Ishikawa (cell line): ENCODE measurements around the gene GRID1.

ENCODE experiments used
- CEBPB ChIP-seq: IDR thresholded peaks from 2 replicates; pipeline ENCODE4 v1.6.1; 2012
- CREB1 ChIP-seq: IDR thresholded peaks from 2 replicates; pipeline ENCODE4 v1.6.1; 2012; ENCODE audit warnings: low read depth
- EGR1 ChIP-seq: IDR thresholded peaks from 2 replicates; pipeline ENCODE4 v1.6.1; 2012
- EP300 ChIP-seq: IDR thresholded peaks from 2 replicates; pipeline ENCODE4 v1.6.1; 2012; ENCODE audit warnings: borderline replicate concordance
- FOXM1 ChIP-seq: IDR thresholded peaks from 2 replicates; pipeline ENCODE4 v1.6.1; 2012; ENCODE audit warnings: low read depth, borderline replicate concordance
- NFIC ChIP-seq: IDR thresholded peaks from 2 replicates; pipeline ENCODE4 v1.6.1; 2012
- RAD21 ChIP-seq: IDR thresholded peaks from 2 replicates; pipeline ENCODE4 v1.6.1; 2012; ENCODE audit warnings: low read depth
- TAF1 ChIP-seq: IDR thresholded peaks from 2 replicates; pipeline ENCODE4 v1.6.1; 2012; ENCODE audit warnings: low read depth, mild to moderate bottlenecking
- TCF12 ChIP-seq: IDR thresholded peaks from 2 replicates; pipeline ENCODE4 v1.6.1; 2012; ENCODE audit warnings: low read depth
- TEAD4 ChIP-seq: IDR thresholded peaks from 2 replicates; pipeline ENCODE4 v1.6.1; 2012
- YY1 ChIP-seq: IDR thresholded peaks from 2 replicates; pipeline ENCODE4 v1.6.1; 2012; ENCODE audit warnings: low read depth
- ZBTB7A ChIP-seq: IDR thresholded peaks from 2 replicates; pipeline ENCODE4 v1.6.1; 2012; ENCODE audit warnings: low read depth
- TF ChIP-seq, protein P1 (sequence below): IDR thresholded peaks from 2 replicates; pipeline ENCODE4 v1.6.1; 2012; ENCODE audit warnings: low read depth, mild to moderate bottlenecking
- TF ChIP-seq, protein P2 (sequence below): IDR thresholded peaks from 2 replicates; pipeline ENCODE4 v1.6.1; 2012
- TF ChIP-seq, protein P3 (sequence below): IDR thresholded peaks from 2 replicates; pipeline ENCODE4 v1.6.1; 2012

The GRID1 gene

DNA sequence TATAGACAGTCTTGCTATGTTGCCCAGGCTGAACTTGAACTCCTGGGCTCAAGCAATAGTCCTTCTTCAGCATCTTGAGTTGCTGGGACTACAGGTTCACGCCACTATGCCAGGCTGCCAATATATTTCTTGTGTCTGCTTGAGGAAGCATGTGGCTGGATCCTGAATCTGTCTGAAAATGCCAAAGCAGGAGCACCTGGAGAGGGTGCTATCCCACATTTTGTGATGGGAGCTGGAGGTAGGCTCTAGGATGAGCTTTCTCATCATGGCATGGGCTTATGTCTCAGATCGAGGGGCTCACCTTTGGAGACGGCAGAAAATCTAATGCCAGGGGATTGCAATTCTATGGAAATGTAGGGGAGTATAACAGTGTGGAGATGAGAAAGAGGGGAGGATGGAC lies 744.2 kb downstream of the GRID1 start:
- TF ChIP-seq TCF12 (no peak), YY1 (no peak), TEAD4 (no peak), FOXM1 (no peak), EGR1 (no peak), EP300 (no peak)
- TF ChIP-seq, protein P1, sequence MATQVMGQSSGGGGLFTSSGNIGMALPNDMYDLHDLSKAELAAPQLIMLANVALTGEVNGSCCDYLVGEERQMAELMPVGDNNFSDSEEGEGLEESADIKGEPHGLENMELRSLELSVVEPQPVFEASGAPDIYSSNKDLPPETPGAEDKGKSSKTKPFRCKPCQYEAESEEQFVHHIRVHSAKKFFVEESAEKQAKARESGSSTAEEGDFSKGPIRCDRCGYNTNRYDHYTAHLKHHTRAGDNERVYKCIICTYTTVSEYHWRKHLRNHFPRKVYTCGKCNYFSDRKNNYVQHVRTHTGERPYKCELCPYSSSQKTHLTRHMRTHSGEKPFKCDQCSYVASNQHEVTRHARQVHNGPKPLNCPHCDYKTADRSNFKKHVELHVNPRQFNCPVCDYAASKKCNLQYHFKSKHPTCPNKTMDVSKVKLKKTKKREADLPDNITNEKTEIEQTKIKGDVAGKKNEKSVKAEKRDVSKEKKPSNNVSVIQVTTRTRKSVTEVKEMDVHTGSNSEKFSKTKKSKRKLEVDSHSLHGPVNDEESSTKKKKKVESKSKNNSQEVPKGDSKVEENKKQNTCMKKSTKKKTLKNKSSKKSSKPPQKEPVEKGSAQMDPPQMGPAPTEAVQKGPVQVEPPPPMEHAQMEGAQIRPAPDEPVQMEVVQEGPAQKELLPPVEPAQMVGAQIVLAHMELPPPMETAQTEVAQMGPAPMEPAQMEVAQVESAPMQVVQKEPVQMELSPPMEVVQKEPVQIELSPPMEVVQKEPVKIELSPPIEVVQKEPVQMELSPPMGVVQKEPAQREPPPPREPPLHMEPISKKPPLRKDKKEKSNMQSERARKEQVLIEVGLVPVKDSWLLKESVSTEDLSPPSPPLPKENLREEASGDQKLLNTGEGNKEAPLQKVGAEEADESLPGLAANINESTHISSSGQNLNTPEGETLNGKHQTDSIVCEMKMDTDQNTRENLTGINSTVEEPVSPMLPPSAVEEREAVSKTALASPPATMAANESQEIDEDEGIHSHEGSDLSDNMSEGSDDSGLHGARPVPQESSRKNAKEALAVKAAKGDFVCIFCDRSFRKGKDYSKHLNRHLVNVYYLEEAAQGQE = no peak
- TF ChIP-seq, protein P2, sequence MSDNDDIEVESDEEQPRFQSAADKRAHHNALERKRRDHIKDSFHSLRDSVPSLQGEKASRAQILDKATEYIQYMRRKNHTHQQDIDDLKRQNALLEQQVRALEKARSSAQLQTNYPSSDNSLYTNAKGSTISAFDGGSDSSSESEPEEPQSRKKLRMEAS = no peak

DNA sequence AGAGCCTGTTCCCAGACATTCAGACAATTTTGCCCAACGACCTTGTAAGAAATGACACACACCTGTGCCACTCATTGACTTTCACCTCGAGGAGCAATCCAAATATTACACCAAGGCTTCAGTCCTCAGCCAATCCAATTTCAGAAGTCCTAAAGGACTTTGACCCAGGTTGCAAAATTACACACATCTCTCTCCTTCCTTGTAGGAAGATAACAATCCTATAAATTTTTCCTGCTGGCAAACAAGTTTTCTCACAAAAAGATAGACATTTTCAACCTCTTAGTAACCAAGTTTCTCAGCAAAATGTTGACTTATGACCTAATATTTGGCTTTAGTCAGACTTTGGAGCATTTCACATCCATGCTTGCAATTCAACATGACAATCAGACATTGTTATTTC lies 745.0 kb downstream of the GRID1 start:
- TF ChIP-seq TCF12 (no peak), CREB1 (no peak), EP300 (no peak)
- TF ChIP-seq, protein P2 = no peak

DNA sequence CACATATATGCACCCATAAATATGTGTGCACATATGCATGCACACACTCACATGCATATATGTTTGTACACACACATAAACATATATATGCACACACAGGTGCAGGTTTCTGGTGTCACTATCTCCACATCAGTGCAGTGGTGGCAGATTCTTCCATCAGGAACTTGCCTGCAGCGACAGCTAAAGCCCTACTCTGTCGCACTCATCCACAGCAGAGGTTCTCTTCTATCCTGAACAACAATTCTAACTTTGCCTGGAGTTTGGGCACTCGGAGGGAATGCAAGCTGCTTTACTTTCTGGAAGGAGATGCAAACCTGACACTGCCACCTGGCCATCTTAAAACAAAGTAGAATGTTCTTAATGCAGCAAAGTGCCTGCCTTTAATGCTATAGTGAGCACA lies 745.8 kb downstream of the GRID1 start:
- no peak for TF ChIP-seq TEAD4
- no peak for TF ChIP-seq ZBTB7A
- no peak for TF ChIP-seq EP300
- no peak for TF ChIP-seq YY1
- no peak for TF ChIP-seq TCF12

DNA sequence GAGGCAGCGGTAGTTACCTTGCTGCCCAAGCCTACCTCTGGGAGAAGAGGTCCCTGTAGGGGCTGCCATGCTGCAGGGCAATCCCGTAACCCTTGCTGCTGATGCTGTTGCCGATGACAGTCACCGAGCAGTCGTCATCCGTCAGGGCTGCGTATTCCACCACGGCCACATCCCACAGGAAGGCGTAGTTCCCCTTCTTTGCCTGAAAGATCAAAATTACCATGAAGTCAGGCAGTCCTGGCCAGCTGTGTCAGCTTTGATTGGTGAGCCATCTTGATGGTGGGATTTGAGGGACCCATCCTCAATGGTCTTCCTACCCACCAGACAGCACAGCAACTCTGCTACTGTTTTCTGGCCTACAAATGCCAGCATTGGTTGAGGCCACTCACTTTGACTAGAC lies 746.8 kb downstream of the GRID1 start:
- TF ChIP-seq, protein P2 = no peak
- no peak for TF ChIP-seq CEBPB
- no peak for TF ChIP-seq ZBTB7A
- TF ChIP-seq FOXM1 = no peak
- TF ChIP-seq, protein P3, sequence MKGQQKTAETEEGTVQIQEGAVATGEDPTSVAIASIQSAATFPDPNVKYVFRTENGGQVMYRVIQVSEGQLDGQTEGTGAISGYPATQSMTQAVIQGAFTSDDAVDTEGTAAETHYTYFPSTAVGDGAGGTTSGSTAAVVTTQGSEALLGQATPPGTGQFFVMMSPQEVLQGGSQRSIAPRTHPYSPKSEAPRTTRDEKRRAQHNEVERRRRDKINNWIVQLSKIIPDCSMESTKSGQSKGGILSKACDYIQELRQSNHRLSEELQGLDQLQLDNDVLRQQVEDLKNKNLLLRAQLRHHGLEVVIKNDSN = no peak
- no peak for TF ChIP-seq YY1
- TF ChIP-seq EP300 = no peak
- no peak for TF ChIP-seq TAF1
- TF ChIP-seq NFIC = no peak
- TF ChIP-seq CREB1 = no peak
- TF ChIP-seq RAD21 = no peak
- TF ChIP-seq EGR1 = no peak
- TF ChIP-seq TEAD4 = no peak
- TF ChIP-seq, protein P1 = no peak

DNA sequence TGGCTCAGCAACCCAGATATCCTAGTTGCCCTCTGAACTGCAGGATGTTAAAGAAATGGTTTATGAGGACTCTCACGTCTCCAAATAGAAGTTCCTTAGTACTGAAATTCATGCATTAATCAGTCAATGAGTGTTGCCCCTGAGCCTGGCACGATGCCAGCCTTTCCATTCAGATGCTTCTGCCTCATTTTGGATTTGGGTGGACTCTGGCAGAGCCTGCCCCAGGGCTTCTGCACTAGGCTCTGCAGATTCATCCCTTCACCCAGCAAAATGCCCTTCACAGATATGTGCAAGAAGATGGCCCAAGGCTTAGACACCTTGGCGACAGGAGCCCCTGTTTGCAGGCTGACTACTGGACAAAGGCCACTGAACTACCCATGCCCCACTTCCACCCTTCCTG lies 747.8 kb downstream of the GRID1 start:
- TF ChIP-seq EGR1 = no peak

DNA sequence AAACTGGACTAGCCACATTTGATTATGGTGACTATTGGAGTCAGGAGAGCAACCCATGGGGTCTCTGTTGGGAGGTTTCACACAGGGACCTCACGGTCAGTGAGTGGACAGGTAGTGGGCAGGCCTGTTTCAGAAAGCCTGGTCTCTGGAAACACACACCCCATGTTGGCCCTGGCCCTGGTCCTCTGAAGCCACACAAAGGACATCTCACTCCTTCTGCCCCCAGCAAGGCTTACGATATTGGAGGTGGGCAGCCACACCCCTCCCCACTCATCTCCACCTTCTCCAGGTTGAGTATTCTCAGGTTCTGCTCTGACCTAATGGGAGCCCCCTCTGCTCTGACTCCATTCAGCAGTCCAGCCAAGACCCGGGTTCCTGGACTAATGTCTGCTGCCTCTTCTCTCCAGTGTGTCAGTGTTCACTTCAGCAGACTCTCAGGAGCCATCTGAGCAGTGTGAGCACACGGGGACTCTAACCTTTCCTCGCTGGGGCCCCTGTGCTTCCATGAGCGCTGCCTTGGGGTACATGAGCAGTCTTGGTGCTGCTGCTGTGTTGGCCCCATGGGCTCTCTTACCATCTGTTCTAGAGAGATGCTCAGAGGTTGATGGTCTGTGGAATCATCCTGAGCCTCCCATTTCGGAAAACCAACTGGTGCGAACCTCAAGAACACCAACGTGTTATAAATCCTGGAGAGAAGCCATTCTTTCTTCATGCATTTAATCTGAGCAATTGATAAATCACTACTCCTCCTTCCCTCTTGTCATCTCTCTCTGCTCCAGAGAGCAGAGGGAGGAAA lies 748.6 kb downstream of the GRID1 start:
- TF ChIP-seq TCF12 (no peak), YY1 (no peak), NFIC (no peak), CREB1 (no peak), EP300 (no peak), ZBTB7A (no peak), EGR1 (no peak)
- TF ChIP-seq, protein P3 = no peak

DNA sequence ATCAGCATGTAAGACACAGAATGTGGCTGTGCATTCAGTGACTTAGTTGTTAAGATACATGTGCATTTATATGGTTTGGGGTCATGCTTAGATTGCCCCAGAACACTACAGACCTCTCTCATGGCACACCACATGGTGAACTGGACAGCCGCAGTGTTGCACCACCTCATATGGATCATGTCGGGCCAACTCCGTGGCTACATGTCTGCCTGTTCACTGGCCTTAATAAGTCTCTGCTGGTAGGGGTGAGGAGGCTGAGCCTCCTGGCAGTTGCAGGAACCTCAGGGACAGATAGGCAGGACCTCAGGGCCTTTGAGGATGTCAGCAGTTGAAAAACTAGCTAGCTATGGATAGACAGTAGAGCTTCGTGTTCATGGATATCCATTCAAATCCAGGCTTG lies 751.0 kb downstream of the GRID1 start:
- TF ChIP-seq EGR1 (no peak), TAF1 (no peak), CEBPB (no peak), RAD21 (no peak), CREB1 (no peak), ZBTB7A (no peak), TCF12 (no peak)
